LNCaP clone FGC (cell line): Measurements from ENCODE around the gene NAGK.
"Not testable (repeated sequence)": the region's sequence is repeated elsewhere in the genome, so short reads cannot be mapped to it uniquely, and the experiment has no call there.

Experiments used
- DNase-seq: peaks from one replicate; pipeline ENCODE4 v3.0.0-alpha.2; 2011; ENCODE audit warnings: low read depth
- H3K4me3 ChIP-seq: 2 replicates; pipeline ENCODE4 v1.5.1; 2011; ENCODE audit warnings: mild to moderate bottlenecking, low read depth, low read length, control low read depth
- TF ChIP-seq, protein P1 (sequence below): IDR thresholded peaks from 2 replicates; pipeline ENCODE4 v1.5.1; 2012; ENCODE audit warnings: mild to moderate bottlenecking; ENCODE audit not compliant: control insufficient read depth, insufficient read depth; ENCODE audit errors: extremely low read depth

The NAGK gene

DNA sequence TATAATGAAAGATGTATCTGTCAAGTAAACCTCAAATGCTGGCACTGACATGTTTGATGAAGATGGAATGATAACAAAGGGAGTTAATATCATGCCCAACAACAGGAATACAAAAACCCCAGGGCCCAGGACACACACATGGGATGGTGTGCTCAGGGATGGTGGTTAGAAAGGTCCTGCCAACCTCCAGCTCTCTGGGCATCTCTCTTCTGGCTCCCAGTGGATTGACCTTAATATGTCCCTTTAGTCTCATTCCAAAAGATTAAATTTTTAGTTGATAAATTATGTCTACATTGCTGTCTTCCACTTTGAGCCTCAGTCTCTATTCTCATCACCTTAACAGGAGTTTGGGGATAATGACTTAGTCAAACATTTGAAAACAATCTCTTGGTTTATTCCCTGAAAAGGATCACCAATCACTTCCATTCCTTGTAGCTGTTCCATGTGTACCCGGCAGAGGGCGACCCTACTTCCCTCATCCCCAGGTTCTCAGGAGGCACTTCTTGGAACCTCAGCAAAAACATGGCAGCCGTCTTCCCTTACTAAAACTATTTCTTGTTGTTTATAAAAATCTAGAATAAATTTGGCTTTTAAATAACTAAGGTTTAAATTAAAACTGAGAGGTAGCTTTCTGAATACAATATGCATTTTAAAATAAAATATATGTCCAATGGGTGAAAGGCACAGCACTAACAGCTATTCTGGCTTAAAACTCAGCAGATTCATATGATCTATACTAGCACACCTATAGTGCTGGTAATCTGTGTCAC lies 31.9 kb downstream of the NAGK start:
- TF ChIP-seq, protein P1, sequence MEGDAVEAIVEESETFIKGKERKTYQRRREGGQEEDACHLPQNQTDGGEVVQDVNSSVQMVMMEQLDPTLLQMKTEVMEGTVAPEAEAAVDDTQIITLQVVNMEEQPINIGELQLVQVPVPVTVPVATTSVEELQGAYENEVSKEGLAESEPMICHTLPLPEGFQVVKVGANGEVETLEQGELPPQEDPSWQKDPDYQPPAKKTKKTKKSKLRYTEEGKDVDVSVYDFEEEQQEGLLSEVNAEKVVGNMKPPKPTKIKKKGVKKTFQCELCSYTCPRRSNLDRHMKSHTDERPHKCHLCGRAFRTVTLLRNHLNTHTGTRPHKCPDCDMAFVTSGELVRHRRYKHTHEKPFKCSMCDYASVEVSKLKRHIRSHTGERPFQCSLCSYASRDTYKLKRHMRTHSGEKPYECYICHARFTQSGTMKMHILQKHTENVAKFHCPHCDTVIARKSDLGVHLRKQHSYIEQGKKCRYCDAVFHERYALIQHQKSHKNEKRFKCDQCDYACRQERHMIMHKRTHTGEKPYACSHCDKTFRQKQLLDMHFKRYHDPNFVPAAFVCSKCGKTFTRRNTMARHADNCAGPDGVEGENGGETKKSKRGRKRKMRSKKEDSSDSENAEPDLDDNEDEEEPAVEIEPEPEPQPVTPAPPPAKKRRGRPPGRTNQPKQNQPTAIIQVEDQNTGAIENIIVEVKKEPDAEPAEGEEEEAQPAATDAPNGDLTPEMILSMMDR = peak; percentile 59
- H3K4me3 ChIP-seq = no peak overlapping the region
- no peak for DNase-seq

- TF ChIP-seq, protein P1 = no peak
- no peak for DNase-seq
- no peak overlapping the region for H3K4me3 ChIP-seq
Observed at GRCh38 chr2:71101656-71102055, 33.2 kb downstream of the NAGK start.

DNA sequence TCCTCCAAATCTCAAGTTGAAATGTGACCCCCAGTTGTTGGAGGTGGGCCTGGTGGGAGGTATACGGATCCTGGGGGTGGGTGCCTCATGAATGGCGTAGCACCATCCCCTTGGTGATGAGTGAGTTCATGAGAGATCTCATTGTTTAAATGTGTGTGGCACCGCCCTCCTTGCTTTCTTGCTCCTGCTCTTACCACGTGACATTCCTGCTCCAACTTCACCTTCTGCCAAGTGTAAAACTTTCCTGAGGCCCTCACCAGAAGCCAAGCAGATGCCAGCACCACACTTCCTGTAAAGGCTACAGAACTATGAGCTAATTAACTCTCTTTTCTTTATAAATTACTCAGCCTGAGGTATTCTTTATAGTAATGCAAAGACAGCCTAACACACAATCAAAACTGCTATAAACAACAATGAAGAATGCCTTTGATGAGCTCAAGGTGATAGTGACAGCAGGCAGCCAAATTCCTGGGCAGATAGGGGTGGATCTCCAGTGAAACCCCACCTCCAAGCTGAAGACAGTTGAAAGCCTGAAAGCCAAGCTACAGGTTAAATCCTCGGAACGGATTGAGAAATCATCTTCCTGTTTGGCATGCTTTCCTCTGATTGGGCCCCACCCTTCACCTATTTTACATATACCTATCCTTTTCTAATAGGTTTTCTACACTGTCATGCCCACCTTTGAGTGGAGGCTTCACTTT lies 34.7 kb downstream of the NAGK start:
- TF ChIP-seq, protein P1 = no peak
- no peak for DNase-seq
- H3K4me3 ChIP-seq = no peak overlapping the region

- TF ChIP-seq, protein P1 = no peak
- H3K4me3 ChIP-seq = no peak overlapping the region
- no peak for DNase-seq
Observed at GRCh38 chr2:71103809-71104208, 35.4 kb downstream of the NAGK start.

- not testable (repeated sequence) for DNase-seq
Observed at GRCh38 chr2:71106463-71106862, 38.0 kb downstream of the NAGK start.

GRCh38 chr2:71108091-71108490 lies 39.6 kb downstream of the NAGK start:
- TF ChIP-seq, protein P1 = no peak
- no peak for DNase-seq
- no peak overlapping the region for H3K4me3 ChIP-seq

More at GRCh38 chr2:71106463-71106862, 38.0 kb downstream of the NAGK start:
- H3K4me3 ChIP-seq = not testable (repeated sequence)

DNA sequence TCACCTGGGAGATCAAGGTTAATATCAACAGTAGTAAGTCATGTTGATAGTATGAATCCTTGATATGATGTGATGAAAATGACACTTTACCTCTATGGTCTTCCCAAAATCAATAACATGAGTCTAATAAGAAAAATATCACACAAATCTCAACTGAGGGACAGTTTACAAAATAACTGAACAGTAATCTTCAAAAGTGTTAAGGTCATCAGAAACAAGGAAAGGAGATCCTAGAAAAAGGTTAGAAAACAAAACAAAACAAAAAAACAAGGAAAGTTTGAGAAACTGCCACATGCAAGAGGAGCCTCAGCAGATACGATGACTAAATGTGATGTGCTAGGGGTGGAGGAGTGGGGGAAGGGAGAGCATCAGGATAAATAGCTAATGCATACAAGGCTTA lies 45.4 kb downstream of the NAGK start:
- H3K4me3 ChIP-seq = no peak overlapping the region
- DNase-seq = no peak
- TF ChIP-seq, protein P1 = no peak
